HG02943 (cell line): ENCODE measurements around the gene SHISA9.
"Not testable (repeated sequence)": the region's sequence is repeated elsewhere in the genome, so short reads cannot be mapped to it uniquely, and the experiment has no call there.

Experiments used
- ATAC-seq: cut with Tn5 transposase; IDR thresholded peaks from one replicate; pipeline ENCODE4 v1.9.1; 2021; ENCODE audit warnings: mild to moderate bottlenecking, low read depth, moderate library complexity; ENCODE audit not compliant: unreplicated experiment

SHISA9 gene

GRCh38 chr16:12899529-12900143, 1.8 kb upstream of the SHISA9 start:
- no peak for ATAC-seq

DNA sequence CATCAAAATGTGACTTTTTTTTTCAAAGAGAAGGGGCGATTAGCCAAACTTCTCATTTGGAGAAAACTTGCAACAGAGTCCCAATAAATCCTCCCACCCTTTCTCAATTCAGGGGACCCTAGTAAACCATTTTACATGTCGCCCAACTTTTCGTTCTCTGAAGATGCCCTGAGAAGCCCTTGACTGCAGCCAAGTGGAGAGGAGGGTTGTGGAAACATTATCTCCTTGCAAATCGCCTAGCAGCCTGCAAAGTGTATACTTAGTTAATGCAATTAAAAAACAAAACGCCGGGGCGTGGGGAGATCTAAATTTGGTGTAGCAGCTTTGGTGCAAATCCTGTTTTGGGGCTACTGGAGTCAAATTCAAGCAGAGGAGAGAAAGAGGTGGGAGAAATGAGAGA, 1.2 kb upstream of the SHISA9 start:
- ATAC-seq: no peak

DNA sequence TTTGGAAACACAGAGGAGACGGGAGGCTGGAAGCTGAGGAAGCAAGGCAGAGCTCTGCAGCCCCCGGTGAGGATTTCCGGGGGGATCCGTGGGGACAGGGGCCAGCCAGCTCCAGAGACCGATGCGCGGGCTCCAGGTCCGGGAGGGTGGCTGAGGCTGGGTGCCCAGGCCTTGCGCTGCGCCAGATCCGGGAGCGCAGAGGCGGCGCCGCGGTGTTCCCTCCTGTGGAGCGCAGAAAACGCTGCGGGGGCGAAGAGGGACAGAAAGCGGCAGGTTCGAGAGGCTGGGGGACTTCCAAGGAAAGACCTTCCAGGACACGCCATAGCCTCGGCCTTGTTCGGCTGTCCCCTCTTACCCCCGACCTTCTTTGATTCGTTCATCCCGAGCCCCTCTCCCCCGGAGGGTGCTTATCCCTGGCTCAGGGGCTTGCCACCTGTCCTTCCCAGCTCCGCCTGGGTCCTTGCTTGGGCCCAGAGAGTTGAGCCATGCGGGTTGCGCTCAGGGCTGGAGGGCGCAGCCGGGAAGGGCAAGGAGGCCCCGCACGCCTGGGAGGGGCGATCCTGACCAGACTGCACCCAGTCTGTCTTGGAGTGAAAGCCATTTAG, 697 bp upstream of the SHISA9 start:
- ATAC-seq: no peak

DNA sequence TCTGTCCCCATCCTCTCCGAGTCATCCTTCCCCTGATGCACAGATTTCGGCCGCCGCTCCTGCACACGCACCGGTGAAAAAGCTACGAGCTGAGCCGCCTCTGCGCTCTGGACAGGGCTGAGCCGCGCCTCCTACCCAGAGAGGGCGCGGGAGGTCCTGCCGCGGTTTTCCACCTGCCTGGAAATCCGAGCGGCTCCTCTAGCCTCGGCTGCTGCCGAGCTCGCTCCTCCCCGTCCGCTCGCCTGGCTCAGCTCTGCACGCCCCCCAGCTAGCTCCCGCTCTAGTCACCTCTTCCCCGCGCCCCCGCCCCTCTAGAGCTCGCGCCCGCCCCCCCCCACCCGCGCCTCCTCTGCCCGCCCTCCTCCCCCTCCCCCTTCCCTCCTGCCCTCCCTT, 198 bp upstream of the SHISA9 start:
- no peak for ATAC-seq

DNA sequence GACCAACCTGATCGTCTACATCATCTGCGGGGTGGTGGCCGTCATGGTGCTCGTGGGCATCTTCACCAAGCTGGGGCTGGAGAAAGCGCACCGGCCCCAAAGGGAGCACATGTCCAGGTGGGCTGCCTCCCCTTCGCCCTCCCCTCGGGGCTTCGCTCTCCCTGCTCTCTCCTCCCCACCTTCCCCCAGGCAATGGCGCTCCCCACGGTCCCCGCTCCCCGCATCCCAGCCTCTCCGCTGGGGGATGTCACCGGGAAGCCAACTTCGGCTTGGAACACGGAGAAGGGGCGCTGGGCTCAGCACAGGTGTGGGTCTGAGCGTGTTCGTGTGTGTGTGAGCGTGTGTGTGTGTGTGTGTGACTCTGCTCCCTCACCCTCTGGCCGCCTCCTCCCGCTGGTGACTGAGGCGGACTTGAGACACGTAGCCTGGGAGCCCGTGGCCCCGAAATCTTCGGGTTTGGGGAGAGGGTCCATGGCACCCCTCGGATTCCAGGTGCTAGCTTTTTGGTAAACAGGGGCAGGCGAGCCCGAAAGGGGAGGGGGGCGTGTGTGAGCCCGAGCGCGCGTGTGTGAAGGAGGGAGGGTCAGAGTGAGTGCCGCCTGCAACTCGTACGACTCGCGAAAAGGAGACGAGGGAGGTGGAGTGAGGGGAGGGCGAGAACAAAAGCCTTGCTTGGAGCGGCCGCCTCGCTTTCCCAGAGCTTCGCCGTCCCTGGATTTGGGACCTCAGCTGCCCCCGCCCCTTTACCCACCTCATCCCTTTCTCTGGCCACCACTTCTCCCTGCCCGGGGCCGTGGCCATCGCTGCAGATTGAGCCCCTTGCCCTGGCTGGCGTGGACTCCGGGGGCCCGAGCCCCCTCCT, 1.3 kb downstream of the SHISA9 start:
- no peak for ATAC-seq

DNA sequence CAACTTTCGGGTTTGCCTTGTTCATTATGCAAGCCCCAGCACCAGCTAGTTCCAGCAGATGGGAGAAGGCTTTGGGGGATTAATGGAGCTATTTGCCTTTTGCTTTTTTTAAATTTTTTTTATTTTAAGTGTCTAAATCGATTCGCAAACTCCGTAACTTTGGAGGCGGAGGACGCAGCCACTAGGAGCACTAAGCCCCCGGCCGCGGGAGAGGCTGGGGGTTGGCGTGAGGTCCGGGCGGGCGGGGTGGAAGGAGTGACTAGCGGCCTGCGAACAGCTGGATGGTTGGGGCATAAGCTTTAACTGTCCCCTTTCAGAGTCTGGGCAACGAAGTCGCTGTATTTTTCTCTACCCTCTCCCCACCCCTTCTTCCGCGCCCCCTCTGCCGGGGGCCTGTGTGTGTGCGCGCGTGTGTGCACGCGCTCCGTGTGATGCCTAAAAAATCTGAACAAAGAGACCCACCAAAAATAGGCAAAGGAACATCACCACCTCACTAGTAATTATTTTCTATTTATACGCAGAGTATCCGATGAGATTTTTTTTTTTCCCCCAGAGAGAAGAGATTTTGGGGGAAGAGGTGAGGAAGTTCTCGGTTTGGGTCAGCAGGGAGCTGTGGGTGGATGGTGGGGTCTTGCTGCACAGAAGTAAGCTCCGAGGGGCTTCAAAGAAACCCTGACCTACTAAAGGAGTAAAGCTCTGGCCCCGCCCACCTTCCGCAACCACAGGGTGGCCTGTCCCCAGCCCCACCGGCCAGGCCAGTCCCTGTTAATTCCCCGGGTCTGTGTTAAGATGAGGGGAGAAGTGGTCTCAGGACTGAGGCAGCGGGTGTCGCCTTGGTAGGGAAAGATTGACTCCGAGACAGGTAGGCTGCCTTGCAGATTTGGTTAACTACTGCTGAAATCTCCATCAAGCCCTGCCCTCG, 2.3 kb downstream of the SHISA9 start:
- ATAC-seq: no peak

DNA sequence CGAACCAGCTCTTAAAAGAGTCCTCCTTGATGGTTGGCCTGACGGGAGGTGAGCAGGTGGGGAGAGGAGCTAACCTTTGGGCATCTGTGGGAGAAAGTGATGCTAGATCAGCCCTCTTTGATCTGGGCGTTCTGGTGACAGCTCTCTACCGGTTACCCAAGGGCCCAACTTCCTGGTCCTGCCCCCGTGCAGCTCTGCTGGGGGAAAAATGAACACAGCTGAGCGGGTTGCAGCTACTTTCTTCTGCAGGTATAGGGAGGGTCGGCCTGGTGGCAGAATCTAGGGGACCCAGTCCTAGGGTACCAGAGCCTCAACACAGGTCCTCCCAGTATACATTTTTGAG, 2.9 kb downstream of the SHISA9 start:
- ATAC-seq: no peak

GRCh38 chr16:12906271-12906670, 4.9 kb downstream of the SHISA9 start:
- ATAC-seq: no peak

- ATAC-seq: no peak
Measured at GRCh38 chr16:12906765-12907516, 5.5 kb downstream of the SHISA9 start.

DNA sequence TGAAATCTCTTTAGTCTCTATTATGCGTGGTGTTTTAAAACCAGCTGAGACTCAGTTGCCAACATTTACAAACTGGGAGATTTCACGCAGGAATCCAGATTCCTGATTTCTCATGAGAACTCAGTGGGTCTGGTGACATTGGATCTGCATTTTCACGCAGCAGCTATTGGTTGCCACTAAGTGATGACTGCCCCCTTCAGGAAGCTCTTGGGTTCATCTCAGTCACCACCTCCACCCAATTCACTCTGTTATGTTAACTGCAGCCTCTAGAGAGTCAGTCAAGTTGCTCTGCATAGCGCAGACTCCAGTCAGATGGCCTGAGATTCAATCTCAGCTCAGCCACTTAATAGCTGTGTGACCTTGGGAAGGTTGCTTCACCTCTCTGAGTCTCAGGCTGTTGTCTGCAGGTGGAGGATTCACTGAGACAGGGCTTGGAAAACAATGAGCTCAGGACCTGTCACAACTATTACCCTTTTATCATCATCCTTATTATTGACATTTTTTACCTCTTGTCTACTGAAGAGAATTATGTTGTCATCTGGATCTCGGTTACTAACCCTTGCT, 6.4 kb downstream of the SHISA9 start:
- no peak for ATAC-seq

DNA sequence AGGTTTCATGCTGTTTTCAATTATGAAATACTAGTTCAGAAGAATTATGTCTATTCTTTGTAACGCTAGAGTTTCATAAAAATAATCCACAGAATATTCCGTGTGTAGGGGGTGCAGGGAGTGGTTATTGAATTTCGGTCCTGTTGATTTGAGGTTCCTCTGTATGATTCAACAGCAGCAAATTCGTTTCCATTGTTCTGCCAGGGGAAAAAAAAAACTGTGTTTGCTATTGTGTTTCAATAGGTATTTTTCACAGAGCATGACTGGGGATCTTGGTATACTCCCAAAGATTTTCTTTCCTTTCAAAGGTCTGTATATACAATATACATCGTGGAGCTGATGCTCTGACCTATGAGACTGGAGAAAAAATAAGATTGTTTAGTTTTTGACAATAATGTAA, 15.8 kb downstream of the SHISA9 start:
- ATAC-seq: no peak

- no peak for ATAC-seq
Measured at GRCh38 chr16:12917653-12918052, 16.3 kb downstream of the SHISA9 start.

DNA sequence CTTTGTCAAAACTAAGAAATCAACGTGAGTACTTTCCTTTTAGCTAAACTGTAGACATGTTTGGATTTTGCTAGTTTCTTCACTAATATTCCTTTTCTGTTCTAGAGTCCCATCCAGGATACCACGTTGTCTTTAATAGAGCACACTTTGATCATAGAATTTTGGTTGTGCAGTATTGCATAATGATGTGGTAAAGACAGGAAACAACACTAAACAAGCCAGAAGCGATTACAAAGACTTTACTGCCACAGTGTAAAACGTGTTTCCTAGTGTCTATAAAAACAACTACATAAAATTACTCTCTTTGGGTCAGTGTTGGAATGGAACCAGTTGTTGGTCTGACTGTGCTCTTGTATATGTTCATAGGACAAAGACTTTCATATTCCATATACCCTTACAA, 19.3 kb downstream of the SHISA9 start:
- no peak for ATAC-seq

- not testable (repeated sequence) for ATAC-seq
Measured at GRCh38 chr16:12923640-12924039, 22.2 kb downstream of the SHISA9 start.

DNA sequence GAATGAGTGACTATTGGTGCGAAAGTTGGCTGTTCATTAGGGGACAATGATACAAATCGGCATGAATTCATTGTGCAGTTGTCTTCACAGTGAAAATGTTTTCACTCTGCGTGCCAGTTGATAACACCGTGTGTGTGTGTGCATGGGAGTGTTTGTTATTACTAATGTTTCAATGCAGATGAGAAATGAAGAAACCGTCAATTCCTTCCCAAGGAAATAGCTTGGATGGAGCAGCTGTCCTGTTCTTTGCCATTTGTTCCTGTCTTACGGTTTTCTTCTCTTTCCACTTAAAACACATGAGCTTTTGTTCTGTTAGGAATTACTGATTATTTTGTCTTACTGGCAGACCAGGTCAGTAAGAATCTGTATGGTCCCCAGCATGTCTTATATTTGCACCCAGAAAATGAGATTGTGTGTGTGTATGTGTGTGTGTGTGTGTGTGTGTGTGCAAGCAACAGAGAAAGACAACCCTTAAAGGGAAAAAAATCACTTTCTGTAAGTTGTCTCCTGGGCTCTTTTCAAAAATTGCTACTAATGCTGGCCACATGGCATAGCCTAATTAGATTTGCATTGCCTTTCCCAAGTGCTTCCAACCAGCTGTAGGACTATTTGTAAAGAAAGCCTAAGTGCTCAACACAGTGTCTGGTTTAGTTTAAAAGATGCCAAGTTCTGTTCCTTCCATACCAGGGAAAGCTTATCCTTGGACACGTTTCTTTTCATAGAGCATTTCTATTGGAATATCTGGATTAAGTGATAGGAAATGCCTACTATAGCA, 23.8 kb downstream of the SHISA9 start:
- ATAC-seq: no peak

DNA sequence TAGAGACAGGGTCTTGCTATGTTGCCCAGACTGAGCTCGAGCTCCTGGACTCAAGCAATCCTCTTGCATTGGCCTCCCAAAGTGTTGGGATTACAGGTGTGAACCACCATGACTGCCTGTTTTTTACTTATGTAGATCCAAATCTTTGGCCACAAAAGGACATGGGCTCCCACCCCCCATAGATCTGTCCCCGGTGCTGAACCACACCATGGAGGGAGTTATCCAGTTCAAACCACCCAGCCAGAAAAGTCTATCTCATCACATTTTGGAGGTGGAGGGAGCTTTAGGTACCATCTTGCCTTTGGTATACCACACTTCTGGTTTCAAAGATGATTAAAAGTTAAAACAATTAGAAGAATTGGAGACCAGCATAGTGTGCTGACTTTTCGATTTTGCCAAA, 26.2 kb downstream of the SHISA9 start:
- no peak for ATAC-seq

DNA sequence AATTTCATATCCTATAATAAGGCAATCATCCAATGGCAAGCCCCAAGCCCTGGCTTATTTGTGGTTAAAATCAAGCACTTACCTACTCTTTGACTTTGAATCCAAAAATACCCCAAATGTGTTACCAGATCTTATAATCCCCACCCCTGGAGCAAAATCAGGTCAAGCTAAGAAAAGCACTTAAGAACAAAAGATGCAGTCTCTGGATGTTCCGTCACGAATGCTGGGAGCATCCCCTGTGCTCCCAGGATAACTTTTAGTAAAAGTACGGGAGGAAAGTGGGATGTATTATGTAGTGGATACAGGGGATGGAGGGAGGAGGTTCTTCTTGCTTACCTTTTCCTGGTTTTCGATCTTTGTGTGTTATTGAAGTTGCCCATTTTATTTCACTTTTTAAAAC, 29.5 kb downstream of the SHISA9 start:
- ATAC-seq: no peak

DNA sequence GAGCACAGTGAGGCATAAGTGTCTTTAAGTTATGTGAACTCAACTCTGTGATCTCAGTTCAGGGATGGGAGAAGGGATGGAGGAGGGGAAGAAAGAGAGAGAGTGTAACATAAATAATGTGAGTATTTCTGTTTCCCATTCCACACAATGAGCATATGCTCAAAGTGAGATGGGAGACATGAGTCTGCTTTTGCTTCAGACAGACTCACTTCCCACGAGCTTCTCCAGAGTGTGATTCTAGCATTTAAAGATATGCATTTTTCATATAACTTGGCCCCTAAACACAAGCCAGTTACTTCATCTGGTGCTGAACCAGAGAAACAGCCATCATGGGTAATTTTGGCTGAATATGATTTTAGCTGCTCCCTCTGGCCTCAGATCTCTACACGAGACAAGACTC, 35.0 kb downstream of the SHISA9 start:
- ATAC-seq: no peak

- no peak for ATAC-seq
Measured at GRCh38 chr16:12941896-12942295, 40.5 kb downstream of the SHISA9 start.
